Endothelial cell of umbilical vein (primary cell): ENCODE measurements around the gene R3HDM2. TPM values are rescaled to one million over a fixed set of nuclear protein-coding genes. Genes with fewer than 3 reads are reported as not detected.

Experiments
- BruUV-seq: library from RNA; stranded (reverse); fragments of 400-500 nt; replicated peaks from 2 replicates; lab custom pipeline; 2021; lab: Mats Ljungman, UMichigan
- CTCF ChIA-PET: fragments of 300-600, 350-600 bp; sonication (Branson Sonifier 250); formaldehyde crosslinking; loops from one replicate; lab custom pipeline; 2021; ENCODE audit warnings: antibody characterized with exemption, inconsistent platforms; lab: Charles Lee
- POLR2A ChIA-PET: fragments of 300-600, 350-600 bp; sonication (Branson Sonifier 250); formaldehyde crosslinking; loops from one replicate; lab custom pipeline; 2021; ENCODE audit warnings: antibody characterized with exemption, inconsistent platforms; lab: Charles Lee
- DNase-seq: peaks from one replicate; pipeline ENCODE4 v3.0.0-alpha.2; 2011; ENCODE audit warnings: low read depth, low spot score
- FAIRE-seq: peaks from 2 replicates; lab custom pipeline; 2011; peaks lifted over from hg19 to GRCh38; lab: Jason Lieb, UNC
- H2AFZ ChIP-seq: 2 replicates; pipeline ENCODE4 v1.6.0; 2012; ENCODE audit warnings: low read depth, low read length, control low read depth, inconsistent platforms
- H3K27ac ChIP-seq: 2 replicates; pipeline ENCODE4 v1.5.1; 2011; ENCODE audit warnings: low read depth, mild to moderate bottlenecking, control low read depth, low read length, moderate library complexity; ENCODE audit not compliant: insufficient read depth
- H3K27me3 ChIP-seq, 2 experiments: 2 replicates each; pipeline versions ENCODE4 v1.6.0 to v1.6.1; 2011; ENCODE audit warnings: low read length in 2 of 2, mixed read lengths in 1 of 2; ENCODE audit not compliant: control insufficient read depth in 2 of 2, insufficient read depth in 2 of 2
- H3K36me3 ChIP-seq, 2 experiments: 2 replicates in 1 of 2; 3 replicates in 1 of 2; pipeline ENCODE4 v1.5.1; 2011; ENCODE audit warnings: low read length in 2 of 2, mild to moderate bottlenecking in 1 of 2, moderate library complexity in 1 of 2; ENCODE audit not compliant: control insufficient read depth in 2 of 2, insufficient read depth in 2 of 2; ENCODE audit errors: extremely low read depth in 1 of 2
- H3K4me1 ChIP-seq: 3 replicates; pipeline ENCODE4 v1.5.1; 2011; ENCODE audit warnings: mild to moderate bottlenecking, low read length; ENCODE audit not compliant: control insufficient read depth, insufficient read depth; ENCODE audit errors: extremely low read depth
- H3K4me2 ChIP-seq: 2 replicates; pipeline ENCODE4 v1.6.1; 2011; ENCODE audit warnings: low read length, control low read depth, mixed read lengths; ENCODE audit not compliant: insufficient read depth
- H3K4me3 ChIP-seq, 3 experiments: fragments of 200-600 bp in 1 of 3; sonication (generic), shearing (Covaris generic) in 1 of 3; replicated peaks in 1 of 3; 2 replicates each; pipeline ENCODE4 v1.5.1; 2011 to 2016; ENCODE audit warnings: control low read depth in 3 of 3, low read length in 3 of 3, mild to moderate bottlenecking in 2 of 3, inconsistent platforms in 1 of 3, low read depth in 1 of 3, moderate library complexity in 1 of 3; ENCODE audit not compliant: insufficient read depth in 1 of 3
- H3K79me2 ChIP-seq: 2 replicates; pipeline ENCODE4 v1.6.0; 2012; ENCODE audit warnings: low read length, inconsistent platforms; ENCODE audit not compliant: control insufficient read depth, insufficient read depth
- H3K9ac ChIP-seq: replicated peaks from 2 replicates; pipeline ENCODE3; 2011; ENCODE audit warnings: low read length, control low read depth; ENCODE audit not compliant: insufficient read depth; ENCODE audit errors: extremely low read depth
- H3K9me1 ChIP-seq: replicated peaks from 3 replicates; pipeline ENCODE4 v1.6.0; 2011; ENCODE audit warnings: mild to moderate bottlenecking, low read length; ENCODE audit not compliant: control insufficient read depth, insufficient read depth; ENCODE audit errors: extremely low read depth
- H3K9me3 ChIP-seq: replicated peaks from 2 replicates; pipeline ENCODE4 v1.5.1; 2012; ENCODE audit warnings: low read length, inconsistent platforms; ENCODE audit not compliant: control insufficient read depth, insufficient read depth
- H4K20me1 ChIP-seq: replicated peaks from 2 replicates; pipeline ENCODE3; 2011; ENCODE audit warnings: mild to moderate bottlenecking, low read length; ENCODE audit not compliant: control insufficient read depth, insufficient read depth; ENCODE audit errors: extremely low read depth
- EZH2 ChIP-seq: IDR thresholded peaks from 2 replicates; pipeline ENCODE4 v1.6.1; 2012; ENCODE audit warnings: borderline replicate concordance, low read depth, mild to moderate bottlenecking, moderate library complexity, low read length, inconsistent platforms; ENCODE audit not compliant: severe bottlenecking
- MYC ChIP-seq: IDR thresholded peaks from one replicate; pipeline ENCODE4 v1.6.1; 2011; ENCODE audit warnings: mild to moderate bottlenecking, low read depth, low read length
- POLR2AphosphoS5 ChIP-seq: IDR thresholded peaks from 2 replicates; pipeline ENCODE4 v1.6.1; 2012; ENCODE audit warnings: low read depth, mild to moderate bottlenecking, control low read depth, low read length, moderate library complexity; ENCODE audit not compliant: insufficient read depth
- dilution Hi-C: fragments of 300-500 bp; cut with MboI; formaldehyde crosslinking; loops from one replicate; pipeline ENCODE4 v1.15.0; 2019; ENCODE audit warnings: low sequenced_read_pairs; ENCODE audit not compliant: extremely low pct_ligation_motif_present
- intact Hi-C: fragments of 100-400 bp; cut with micrococcal nuclease; formaldehyde crosslinking; loops from one replicate; pipeline ENCODE4 v1.10.0; 2022
- polyA plus RNA-seq, 4 experiments: library from polyadenylated mRNA; depleted of rRNA in 3 of 4; stranded (reverse) in 3 of 4; unstranded in 1 of 4; fragments of >200 nt; gene quantifications; 2 replicates each; pipeline versions ENCODE4 v1.2.1 to v1.2.3, GENCODE V29; 2011 to 2012; ENCODE audit warnings: missing spikeins in 1 of 4
- total RNA-seq: library from RNA; stranded (reverse); gene quantifications from 2 replicates; pipeline ENCODE4 v1.2.3, GENCODE V29; 2021

The R3HDM2 gene
- total and polyA plus RNA-seq, 2 donors (not counting 3 experiments of a cell fraction or from before 2014, with no cell fraction given) = 26.1 to 31.3 TPM

GRCh38 chr12:57216921-57217879 lies 213.6 kb downstream of the R3HDM2 start:
- TF ChIP-seq EZH2 (peak; percentile 95), POLR2AphosphoS5 (no peak)
- no peaks in the 10 kb centered on the region for H3K79me2 ChIP-seq
- DNase-seq (no peak), FAIRE-seq (no peak)
- no peak overlapping the region for H3K9ac ChIP-seq
- intact Hi-C loops = no loop called here
- H4K20me1 ChIP-seq = no peaks in the 10 kb centered on the region
- H3K4me3 ChIP-seq = peak overlapping the region in 1 of 3 experiments; percentile 22
- dilution Hi-C loops = no loop called here
- H3K4me1 ChIP-seq = peaks cover 2% of the 10 kb centered on the region
- peaks cover 72 to 77% of the 10 kb centered on the region in 2 experiments for H3K27me3 ChIP-seq
- no TSS peak for BruUV-seq
- POLR2A ChIA-PET = no interaction called here
- no peaks in the 10 kb centered on the region for H3K36me3 ChIP-seq
- CTCF ChIA-PET = interaction anchor here (1.1 to 4.1 kb wide), 3 partner anchors 12 to 242 kb away, joined by 3 to 60 read pairs (median 10); partner anchors contain the start of genes GLI1 and SHMT2
- H3K27ac ChIP-seq = no peak overlapping the region
- no peaks in the 10 kb centered on the region for H3K9me1 ChIP-seq
- no peaks in the 10 kb centered on the region for H3K9me3 ChIP-seq
- no peak overlapping the region for H2AFZ ChIP-seq
- H3K4me2 ChIP-seq = no peak overlapping the region

GRCh38 chr12:57216014-57216911 lies 214.6 kb downstream of the R3HDM2 start, which contains the start of gene NXPH4:
NXPH4 (plus strand) TSS chr12:57216794; CDS start chr12:57216970, 176 bp downstream.
- Histone ChIP-seq H2AFZ (no peak within 1 kb of the TSS), H3K4me1 (peaks cover 2% of the 10 kb centered on the region), H3K27ac (no peak within 1 kb of the TSS), H3K4me2 (no peak within 1 kb of the TSS), H3K4me3 (peak within 1 kb of the TSS in 1 of 3 experiments; percentile 22), H4K20me1 (no peaks in the 10 kb centered on the region), H3K9me3 (no peaks in the 10 kb centered on the region), H3K9ac (no peak within 1 kb of the TSS), H3K36me3 (no peaks in the 10 kb centered on the region), H3K79me2 (no peaks in the 10 kb centered on the region), H3K9me1 (no peaks in the 10 kb centered on the region), H3K27me3 (peaks cover 62 to 68% of the 10 kb centered on the region in 2 experiments)
- intact Hi-C loops = no loop called here
- no peak for TF ChIP-seq MYC
- TF ChIP-seq EZH2 = peak; percentile 79
- dilution Hi-C loops = no loop called here
- FAIRE-seq = no peak
- ChIA-PET CTCF (interaction anchor here (0.7 to 4.7 kb wide), 4 partner anchors 11 to 26 kb away, joined by 3 to 214 read pairs (median 57); partner anchors contain the start of gene SHMT2), POLR2A (interaction anchor here (0.6 kb wide), 1 partner anchor 10 kb away, joined by 4 read pairs; no protein-coding TSS in a partner anchor)
- DNase-seq = no peak
- no TSS peak for BruUV-seq
